Neuron (in vitro differentiated cells): Measurements from ENCODE around the gene MGME1.
"Not testable (repeated sequence)": the region's sequence is repeated elsewhere in the genome, so short reads cannot be mapped to it uniquely, and the experiment has no call there.

Experiments
- H2AFZ ChIP-seq: one replicate; pipeline ENCODE4 v1.6.1; 2013; ENCODE audit warnings: low read depth, mild to moderate bottlenecking, inconsistent platforms, low read length, moderate library complexity
- H3K27me3 ChIP-seq: one replicate; pipeline ENCODE4 v1.6.1; 2013; ENCODE audit warnings: low read length; ENCODE audit not compliant: insufficient read depth
- H3K36me3 ChIP-seq: one replicate; pipeline ENCODE4 v1.6.1; 2013; ENCODE audit warnings: low read length; ENCODE audit not compliant: insufficient read depth
- H3K4me1 ChIP-seq: one replicate; pipeline ENCODE4 v1.6.1; 2013; ENCODE audit warnings: low read length; ENCODE audit not compliant: insufficient read depth
- H3K4me3 ChIP-seq: 2 replicates; pipeline ENCODE4 v1.5.1; 2013; ENCODE audit warnings: mild to moderate bottlenecking, low read length, moderate library complexity
- H3K9me3 ChIP-seq: one replicate; pipeline ENCODE4 v1.6.1; 2013; ENCODE audit warnings: low read length

MGME1 gene

GRCh38 chr20:18012901-18013300, 44.1 kb downstream of the MGME1 start:
- Histone ChIP-seq H3K36me3 (no peaks in the 10 kb centered on the region), H3K4me1 (no peaks in the 10 kb centered on the region)

GRCh38 chr20:18014411-18014810, 45.6 kb downstream of the MGME1 start:
- Histone ChIP-seq H3K36me3 (no peaks in the 10 kb centered on the region), H3K4me1 (no peaks in the 10 kb centered on the region), H2AFZ (no peak overlapping the region), H3K4me3 (no peak overlapping the region), H3K27me3 (no peaks in the 10 kb centered on the region), H3K9me3 (no peaks in the 10 kb centered on the region)

More at GRCh38 chr20:18012901-18013300, 44.1 kb downstream of the MGME1 start:
- Histone ChIP-seq H3K4me3 (no peak overlapping the region), H2AFZ (no peak overlapping the region), H3K27me3 (peaks cover under 1% of the 10 kb centered on the region), H3K9me3 (no peaks in the 10 kb centered on the region)

- H3K27me3 ChIP-seq: no peaks in the 10 kb centered on the region
- no peaks in the 10 kb centered on the region for H3K36me3 ChIP-seq
- H2AFZ ChIP-seq: no peak overlapping the region
- H3K9me3 ChIP-seq: no peaks in the 10 kb centered on the region
- H3K4me1 ChIP-seq: no peaks in the 10 kb centered on the region
- no peak overlapping the region for H3K4me3 ChIP-seq
Observed at GRCh38 chr20:18016772-18017171, 48.0 kb downstream of the MGME1 start.

- H3K4me3 ChIP-seq: no peak overlapping the region
- no peaks in the 10 kb centered on the region for H3K9me3 ChIP-seq
- H3K27me3 ChIP-seq: no peaks in the 10 kb centered on the region
- no peak overlapping the region for H2AFZ ChIP-seq
- no peaks in the 10 kb centered on the region for H3K4me1 ChIP-seq
- H3K36me3 ChIP-seq: no peaks in the 10 kb centered on the region
Observed at GRCh38 chr20:18018100-18018499, 49.3 kb downstream of the MGME1 start.

GRCh38 chr20:18019068-18019467, 50.2 kb downstream of the MGME1 start:
- Histone ChIP-seq H3K4me3 (no peak overlapping the region), H3K9me3 (no peaks in the 10 kb centered on the region), H3K36me3 (no peaks in the 10 kb centered on the region), H2AFZ (no peak overlapping the region), H3K4me1 (no peaks in the 10 kb centered on the region), H3K27me3 (no peaks in the 10 kb centered on the region)

GRCh38 chr20:18020931-18021330, 52.1 kb downstream of the MGME1 start:
- Histone ChIP-seq H3K27me3 (no peaks in the 10 kb centered on the region), H3K9me3 (no peaks in the 10 kb centered on the region), H2AFZ (no peak overlapping the region), H3K36me3 (no peaks in the 10 kb centered on the region), H3K4me1 (no peaks in the 10 kb centered on the region), H3K4me3 (no peak overlapping the region)

GRCh38 chr20:18024606-18025127, 55.8 kb downstream of the MGME1 start:
- Histone ChIP-seq H3K9me3 (no peaks in the 10 kb centered on the region), H3K36me3 (no peaks in the 10 kb centered on the region)

GRCh38 chr20:18027011-18027410, 58.2 kb downstream of the MGME1 start:
- H3K9me3 ChIP-seq, H3K4me3 ChIP-seq, H3K4me1 ChIP-seq, H3K36me3 ChIP-seq, H2AFZ ChIP-seq: not testable (repeated sequence)
- peaks cover 11% of the 10 kb centered on the region for H3K27me3 ChIP-seq

More at GRCh38 chr20:18024606-18025127, 55.8 kb downstream of the MGME1 start:
- Histone ChIP-seq H3K4me3 (no peak overlapping the region), H3K27me3 (no peaks in the 10 kb centered on the region), H2AFZ (no peak overlapping the region), H3K4me1 (no peaks in the 10 kb centered on the region)

- H3K4me1 ChIP-seq: peaks cover 5% of the 10 kb centered on the region
- H3K4me3 ChIP-seq: no peak overlapping the region
- no peaks in the 10 kb centered on the region for H3K9me3 ChIP-seq
- no peak overlapping the region for H2AFZ ChIP-seq
- no peaks in the 10 kb centered on the region for H3K36me3 ChIP-seq
- peaks cover 25% of the 10 kb centered on the region for H3K27me3 ChIP-seq
Observed at GRCh38 chr20:18030020-18030419, 61.2 kb downstream of the MGME1 start.

GRCh38 chr20:18031050-18031449, 62.2 kb downstream of the MGME1 start:
- peaks cover 25% of the 10 kb centered on the region for H3K27me3 ChIP-seq

GRCh38 chr20:18031888-18032509, 63.2 kb downstream of the MGME1 start:
- Histone ChIP-seq H2AFZ (no peak overlapping the region), H3K4me3 (no peak overlapping the region), H3K4me1 (peaks cover 5% of the 10 kb centered on the region), H3K27me3 (peaks cover 25% of the 10 kb centered on the region), H3K36me3 (no peaks in the 10 kb centered on the region), H3K9me3 (no peaks in the 10 kb centered on the region)

More at GRCh38 chr20:18031050-18031449, 62.2 kb downstream of the MGME1 start:
- no peaks in the 10 kb centered on the region for H3K36me3 ChIP-seq
- no peak overlapping the region for H2AFZ ChIP-seq
- peaks cover 5% of the 10 kb centered on the region for H3K4me1 ChIP-seq
- no peaks in the 10 kb centered on the region for H3K9me3 ChIP-seq
- H3K4me3 ChIP-seq: no peak overlapping the region

- Histone ChIP-seq H3K4me3 (no peak overlapping the region), H3K9me3 (no peaks in the 10 kb centered on the region), H3K36me3 (no peaks in the 10 kb centered on the region), H2AFZ (no peak overlapping the region), H3K27me3 (peaks cover 32% of the 10 kb centered on the region), H3K4me1 (peaks cover 5% of the 10 kb centered on the region)
Observed at GRCh38 chr20:18032977-18033892, 64.4 kb downstream of the MGME1 start.

- H2AFZ ChIP-seq: no peak overlapping the region
- H3K27me3 ChIP-seq: peaks cover 32% of the 10 kb centered on the region
- peaks cover 5% of the 10 kb centered on the region for H3K4me1 ChIP-seq
- H3K36me3 ChIP-seq: no peaks in the 10 kb centered on the region
- no peak overlapping the region for H3K4me3 ChIP-seq
- no peaks in the 10 kb centered on the region for H3K9me3 ChIP-seq
Observed at GRCh38 chr20:18034039-18034438, 65.2 kb downstream of the MGME1 start.
